Body of pancreas (tissue), 4 donors: ENCODE results near the gene ENTPD7.

ENCODE experiments used
- CTCF ChIP-seq, 7 experiments: fragments of 450-650 bp in 4 of 7; fragments of 200-600 bp in 3 of 7; sonication (generic) in 3 of 7; IDR thresholded peaks; one replicate each; pipeline ENCODE4 v1.5.1; 2016 to 2019; ENCODE audit warnings: antibody characterized with exemption in 7 of 7
- POLR2A ChIP-seq, 3 donors: fragments of 450-650 bp; IDR thresholded peaks; one replicate each; pipeline ENCODE4 v1.6.1; 2016; ENCODE audit warnings: antibody characterized with exemption in 3 of 3, mild to moderate bottlenecking in 2 of 3

- TF ChIP-seq CTCF (IDR thresholded peaks at IDR 0.05) (no peak), POLR2A (IDR thresholded peaks at IDR 0.05) (no peak)
These were observed 29.7 kb upstream of the ENTPD7 start for GRCh38 chr10:99629625-99629978.
